Activated naive CD8-positive, alpha-beta T cell (primary cell): ENCODE results near the gene IL23A.

Experiments
- H3K27ac Mint-ChIP-seq: one replicate; pipeline ENCODE4 v1.8.0; 2021; ENCODE audit warnings: mixed read lengths
- H3K27me3 Mint-ChIP-seq: one replicate; pipeline ENCODE4 v1.8.0; 2021; ENCODE audit warnings: mixed read lengths
- H3K36me3 Mint-ChIP-seq: one replicate; pipeline ENCODE4 v1.8.0; 2021; ENCODE audit warnings: mixed read lengths
- H3K4me1 Mint-ChIP-seq: one replicate; pipeline ENCODE4 v1.8.0; 2021; ENCODE audit warnings: low read depth, mixed read lengths
- H3K4me3 Mint-ChIP-seq: one replicate; pipeline ENCODE4 v1.8.0; 2021; ENCODE audit warnings: mild to moderate bottlenecking, mixed read lengths
- H3K9me3 Mint-ChIP-seq: one replicate; pipeline ENCODE4 v1.8.0; 2021; ENCODE audit warnings: low read depth, mixed read lengths

Gene IL23A

DNA sequence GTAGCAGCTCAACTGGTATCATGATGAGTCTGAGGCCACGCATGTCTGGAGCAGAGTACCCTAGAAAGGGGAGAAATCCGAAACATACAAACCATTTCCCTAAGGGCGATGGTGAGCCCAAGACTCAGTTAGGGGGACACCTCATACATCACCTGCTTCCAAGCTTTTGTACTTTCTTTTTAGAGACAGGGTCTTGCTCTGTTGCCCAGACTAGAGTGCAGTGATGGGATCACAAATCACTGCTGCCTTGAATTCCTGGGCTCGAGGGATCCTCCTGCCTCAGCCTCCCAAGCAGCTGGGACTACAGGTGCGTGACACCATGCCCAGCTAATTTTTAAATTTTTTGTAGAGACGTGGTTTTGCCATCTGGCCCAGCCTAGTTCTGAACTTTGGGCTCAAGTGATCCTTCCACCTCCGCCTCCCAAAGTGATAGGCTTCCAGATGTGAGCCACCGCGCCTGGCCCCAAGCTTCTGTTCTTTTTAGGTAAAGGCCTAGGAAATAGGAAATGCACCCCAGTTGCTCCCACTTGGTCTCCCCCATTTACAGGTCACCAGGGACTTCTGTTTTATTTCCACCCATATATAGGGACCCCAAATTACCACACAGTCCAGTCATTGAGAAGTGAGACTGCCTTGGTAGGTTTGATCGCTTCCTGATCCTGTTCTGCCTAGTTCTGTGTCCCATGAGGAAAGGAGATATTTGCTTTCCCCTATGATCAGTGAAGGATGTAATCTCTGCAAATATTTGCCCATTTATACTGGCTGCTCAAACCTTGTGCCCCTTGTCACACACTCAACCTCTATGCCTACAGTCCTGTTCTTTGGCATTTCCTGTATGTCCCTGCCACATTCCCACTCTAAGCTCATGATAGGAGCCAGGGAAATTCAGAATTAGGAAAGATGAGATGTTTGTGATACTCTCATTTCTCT lies 23.7 kb downstream of the IL23A start, which contains the start of gene APOF:
APOF (minus strand) TSS at position 728 of the 930 bp plus-strand sequence; CDS start at position 616, 112 bp downstream.
- Mint-ChIP-seq H3K4me1 (peaks cover 30% of the 10 kb centered on the region), H3K27ac (peak within 1 kb of the TSS; percentile 98), H3K36me3 (no peaks in the 10 kb centered on the region), H3K27me3 (no peaks in the 10 kb centered on the region), H3K9me3 (no peaks in the 10 kb centered on the region), H3K4me3 (peak within 1 kb of the TSS; percentile 95)

GRCh38 chr12:56366948-56367347 lies 28.3 kb downstream of the IL23A start:
- no peak overlapping the region for H3K4me3 Mint-ChIP-seq
- no peak overlapping the region for H3K27ac Mint-ChIP-seq
- H3K4me1 Mint-ChIP-seq: no peaks in the 10 kb centered on the region
- H3K27me3 Mint-ChIP-seq: no peaks in the 10 kb centered on the region
- H3K9me3 Mint-ChIP-seq: no peaks in the 10 kb centered on the region
- no peaks in the 10 kb centered on the region for H3K36me3 Mint-ChIP-seq

GRCh38 chr12:56373515-56373914 lies 34.8 kb downstream of the IL23A start:
- no peak overlapping the region for H3K4me3 Mint-ChIP-seq
- H3K9me3 Mint-ChIP-seq: no peaks in the 10 kb centered on the region
- no peaks in the 10 kb centered on the region for H3K4me1 Mint-ChIP-seq
- no peaks in the 10 kb centered on the region for H3K27me3 Mint-ChIP-seq
- H3K36me3 Mint-ChIP-seq: no peaks in the 10 kb centered on the region
- no peak overlapping the region for H3K27ac Mint-ChIP-seq

- no peaks in the 10 kb centered on the region for H3K9me3 Mint-ChIP-seq
- H3K27ac Mint-ChIP-seq: no peak overlapping the region
- H3K27me3 Mint-ChIP-seq: no peaks in the 10 kb centered on the region
- no peaks in the 10 kb centered on the region for H3K4me1 Mint-ChIP-seq
- no peak overlapping the region for H3K4me3 Mint-ChIP-seq
- no peaks in the 10 kb centered on the region for H3K36me3 Mint-ChIP-seq
These were observed 36.3 kb downstream of the IL23A start for GRCh38 chr12:56374726-56375597.

DNA sequence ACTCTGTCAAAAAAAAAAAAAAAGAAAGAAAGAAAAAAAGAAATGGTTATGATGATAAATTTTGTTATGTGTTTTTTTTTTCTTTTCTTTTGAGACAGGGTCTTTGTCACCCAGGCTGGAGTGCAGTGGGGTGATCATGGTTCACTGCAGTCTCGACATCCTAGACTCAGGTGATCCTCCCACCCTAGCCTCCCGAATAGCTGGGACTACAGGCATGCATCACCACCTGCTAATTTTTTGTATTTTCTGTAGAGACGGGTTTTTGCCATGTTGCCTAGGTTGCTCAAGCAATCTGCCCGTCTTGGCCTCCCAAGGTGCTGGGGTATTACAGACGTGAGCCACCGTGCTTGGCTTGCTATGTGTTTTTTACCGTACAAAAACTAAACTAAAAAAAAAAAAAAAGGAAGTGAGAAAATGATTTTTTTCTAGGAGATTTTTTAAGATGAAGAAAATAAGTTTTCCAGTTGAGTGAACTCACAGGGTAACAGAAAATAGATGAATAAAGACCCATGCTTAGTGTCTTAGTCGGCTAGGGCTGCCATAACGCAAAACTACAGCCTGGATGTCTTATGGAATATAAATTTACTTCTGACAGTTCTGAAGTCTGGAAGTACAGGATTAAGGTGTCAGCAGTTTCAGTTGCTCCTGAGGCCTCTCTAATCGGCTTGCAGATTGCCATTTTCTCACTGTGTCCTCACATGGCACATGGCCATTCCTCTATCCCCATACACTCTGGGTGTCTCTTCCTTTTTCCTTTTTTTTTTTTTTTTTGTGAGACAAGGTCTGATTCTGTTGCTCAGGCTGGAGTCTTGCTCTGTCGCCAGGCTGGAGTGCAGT lies 37.1 kb downstream of the IL23A start:
- Mint-ChIP-seq H3K27ac (no peak overlapping the region), H3K4me1 (no peaks in the 10 kb centered on the region)

GRCh38 chr12:56377310-56377988 lies 38.8 kb downstream of the IL23A start:
- H3K27ac Mint-ChIP-seq: no peak overlapping the region
- no peak overlapping the region for H3K4me3 Mint-ChIP-seq
- H3K27me3 Mint-ChIP-seq: no peaks in the 10 kb centered on the region
- H3K36me3 Mint-ChIP-seq: no peaks in the 10 kb centered on the region
- H3K4me1 Mint-ChIP-seq: no peaks in the 10 kb centered on the region
- no peaks in the 10 kb centered on the region for H3K9me3 Mint-ChIP-seq

More for the DNA sequence above, 37.1 kb downstream of the IL23A start:
- Mint-ChIP-seq H3K4me3 (no peak overlapping the region), H3K36me3 (no peaks in the 10 kb centered on the region), H3K9me3 (no peaks in the 10 kb centered on the region), H3K27me3 (no peaks in the 10 kb centered on the region)

DNA sequence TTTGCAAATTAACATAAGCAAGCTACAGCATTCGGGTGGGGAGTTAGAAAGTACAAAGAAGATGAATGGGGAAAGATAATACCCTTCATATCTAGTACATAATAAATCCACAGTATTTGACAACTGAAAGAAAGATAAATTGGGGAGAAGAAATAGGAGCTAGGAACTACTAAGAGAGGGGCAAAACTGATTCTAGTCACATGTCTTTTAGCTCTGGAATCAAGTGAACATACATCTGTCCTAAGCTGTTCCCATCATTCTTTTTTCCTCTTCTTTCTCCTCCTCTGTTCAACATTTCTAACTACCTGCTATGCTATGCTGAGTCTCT lies 39.3 kb downstream of the IL23A start:
- Mint-ChIP-seq H3K4me3 (no peak overlapping the region), H3K9me3 (no peaks in the 10 kb centered on the region), H3K36me3 (no peaks in the 10 kb centered on the region), H3K4me1 (no peaks in the 10 kb centered on the region), H3K27ac (no peak overlapping the region), H3K27me3 (no peaks in the 10 kb centered on the region)

GRCh38 chr12:56382611-56383010 lies 43.9 kb downstream of the IL23A start:
- H3K36me3 Mint-ChIP-seq: no peaks in the 10 kb centered on the region

DNA sequence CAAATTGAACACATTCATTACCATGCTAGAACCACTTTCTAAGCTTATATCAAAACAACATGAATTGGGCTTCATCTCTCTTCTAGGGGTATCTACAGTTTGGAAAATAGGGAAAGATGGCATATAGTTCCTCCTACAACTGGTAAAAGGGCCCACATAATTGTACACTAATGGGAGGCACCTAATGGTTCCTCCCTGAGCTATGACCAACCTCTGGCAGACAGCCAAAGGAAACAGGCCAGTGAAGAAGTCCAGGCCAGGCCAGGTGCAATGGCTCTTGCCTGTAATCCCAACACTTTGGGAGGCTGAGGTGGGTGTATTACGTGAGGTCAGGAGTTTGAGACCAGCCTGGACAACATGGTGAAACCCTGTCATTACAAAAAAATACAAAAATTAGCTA lies 47.2 kb downstream of the IL23A start:
- Mint-ChIP-seq H3K9me3 (no peaks in the 10 kb centered on the region), H3K27ac (no peak overlapping the region), H3K27me3 (no peaks in the 10 kb centered on the region), H3K36me3 (no peaks in the 10 kb centered on the region), H3K4me3 (no peak overlapping the region), H3K4me1 (no peaks in the 10 kb centered on the region)

More at GRCh38 chr12:56382611-56383010, 43.9 kb downstream of the IL23A start:
- Mint-ChIP-seq H3K9me3 (no peaks in the 10 kb centered on the region), H3K27me3 (no peaks in the 10 kb centered on the region), H3K4me1 (no peaks in the 10 kb centered on the region), H3K4me3 (no peak overlapping the region), H3K27ac (no peak overlapping the region)

DNA sequence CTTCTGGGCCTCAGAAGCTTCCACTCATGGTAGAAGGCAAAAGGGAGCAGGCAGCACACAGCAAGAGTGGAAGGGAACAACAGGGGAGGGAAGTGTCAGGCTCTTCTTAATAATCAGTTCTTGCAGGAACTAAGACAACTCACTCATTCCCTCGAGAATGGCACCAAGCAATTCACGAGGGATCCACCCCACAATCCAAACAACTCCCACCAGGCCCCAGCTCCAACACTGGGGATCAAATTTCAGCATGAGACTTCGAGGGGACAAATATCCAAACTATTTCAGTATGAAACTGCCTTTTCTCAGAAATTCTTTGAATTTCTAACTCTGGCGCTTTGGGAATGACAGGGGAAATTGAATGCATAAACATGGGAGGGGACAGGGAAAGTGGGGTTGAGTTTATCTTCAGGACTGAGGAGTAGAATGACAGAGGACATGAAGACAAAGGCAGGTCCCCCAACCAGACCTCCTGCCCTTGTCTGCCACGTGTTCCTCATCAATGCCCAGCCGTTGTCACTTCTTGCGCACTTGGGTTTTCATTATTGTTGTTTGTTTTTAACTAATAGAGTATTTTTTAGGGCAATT lies 48.6 kb downstream of the IL23A start:
- Mint-ChIP-seq H3K27ac (no peak overlapping the region), H3K27me3 (no peaks in the 10 kb centered on the region), H3K9me3 (no peaks in the 10 kb centered on the region), H3K4me1 (no peaks in the 10 kb centered on the region), H3K4me3 (no peak overlapping the region), H3K36me3 (no peaks in the 10 kb centered on the region)

- Mint-ChIP-seq H3K4me1 (no peaks in the 10 kb centered on the region), H3K27me3 (no peaks in the 10 kb centered on the region), H3K36me3 (no peaks in the 10 kb centered on the region), H3K9me3 (no peaks in the 10 kb centered on the region), H3K4me3 (no peak overlapping the region), H3K27ac (no peak overlapping the region)
These were observed 50.7 kb downstream of the IL23A start for GRCh38 chr12:56389412-56389811.
